HCT116 (cell line): ENCODE results near the gene IGF2. TPM values are rescaled to one million over a fixed set of nuclear protein-coding genes. Genes with fewer than 3 reads are reported as not detected.

Experiments used
- ATAC-seq: fragments of 200-7000 bp; cut with Tn5 transposase; 2 replicates; pipeline ENCODE4 v1.9.1; 2020; ENCODE audit warnings: mild to moderate bottlenecking, moderate library complexity
- BruUV-seq: library from RNA; stranded (reverse); fragments of 400-500 nt; replicated peaks from 2 replicates; lab custom pipeline; 2021; lab: Mats Ljungman, UMichigan
- CTCF ChIA-PET: fragments of 300-600 bp; sonication (Branson Sonifier 250); formaldehyde crosslinking; loops from one replicate; lab custom pipeline; 2021; ENCODE audit warnings: antibody characterized with exemption; lab: Charles Lee
- POLR2A ChIA-PET: fragments of 300-600, 350-600 bp; sonication (Branson Sonifier 250); formaldehyde crosslinking; loops from one replicate; lab custom pipeline; 2021; ENCODE audit warnings: antibody characterized with exemption; lab: Charles Lee
- RAD21 ChIA-PET, 2 experiments: fragments of 300-600 bp; sonication (Branson Sonifier 250); formaldehyde crosslinking; loops; one replicate each; lab custom pipeline; 2023; ENCODE audit warnings: low total read pairs in 2 of 2; ENCODE audit not compliant: uncharacterized antibody in 2 of 2, unreplicated experiment in 2 of 2, low non-redundant PET in 1 of 2; lab: Charles Lee
- DNase-seq: peaks from one replicate; pipeline ENCODE4 v3.0.0-alpha.2; 2010; ENCODE audit warnings: low read depth, low spot score
- H2AFZ ChIP-seq: fragments of 200-600 bp; shearing (Covaris generic), sonication (generic); 2 replicates; pipeline ENCODE4 v1.6.1; 2017; ENCODE audit warnings: low read depth, mixed run types, mixed read lengths, antibody characterized with exemption, low read length; ENCODE audit not compliant: poor library complexity, severe bottlenecking
- H3K27ac ChIP-seq: 2 replicates; pipeline ENCODE4 v1.5.1; 2012; ENCODE audit warnings: low read depth, low read length
- H3K27me3 ChIP-seq: fragments of 200-600 bp; sonication (generic); 2 replicates; pipeline ENCODE4 v1.6.1; 2016; ENCODE audit warnings: mixed run types, low read length, mixed read lengths; ENCODE audit not compliant: insufficient read depth
- H3K36me3 ChIP-seq, 2 experiments: fragments of 200-500 bp in 1 of 2; fragments of 200-600 bp in 1 of 2; sonication (Bioruptor generic) in 1 of 2; sonication (generic) in 1 of 2; 2 replicates each; pipeline versions ENCODE4 v1.5.1 to v1.6.1; 2014 to 2016; ENCODE audit warnings: low read length in 2 of 2, inconsistent platforms in 1 of 2, mixed read lengths in 1 of 2, mixed run types in 1 of 2; ENCODE audit not compliant: insufficient read depth in 2 of 2, control insufficient read depth in 1 of 2
- H3K4me1 ChIP-seq, 2 experiments: fragments of 200-600 bp in 1 of 2; sonication (generic) in 1 of 2; 2 replicates each; pipeline versions ENCODE4 v1.5.1 to v1.6.1; 2012 to 2017; ENCODE audit warnings: low read length in 2 of 2, inconsistent platforms in 1 of 2, mild to moderate bottlenecking in 1 of 2, mixed read lengths in 1 of 2, mixed run types in 1 of 2, moderate library complexity in 1 of 2; ENCODE audit not compliant: insufficient read depth in 2 of 2, control insufficient read depth in 1 of 2
- H3K4me2 ChIP-seq: fragments of 200-600 bp; sonication (generic); 2 replicates; pipeline ENCODE4 v1.6.1; 2017; ENCODE audit warnings: mixed run types, low read length, mixed read lengths
- H3K4me3 ChIP-seq, 2 experiments: fragments of 200-600 bp in 1 of 2; sonication (generic) in 1 of 2; replicated peaks in 1 of 2; 2 replicates each; pipeline ENCODE4 v1.5.1; 2011 to 2016; ENCODE audit warnings: low read length in 2 of 2, control low read depth in 1 of 2, low read depth in 1 of 2, mild to moderate bottlenecking in 1 of 2, mixed read lengths in 1 of 2, mixed run types in 1 of 2
- H3K79me2 ChIP-seq: fragments of 200-600 bp; sonication (generic); 2 replicates; pipeline ENCODE4 v1.6.1; 2017; ENCODE audit warnings: mild to moderate bottlenecking, mixed run types, low read length, moderate library complexity, mixed read lengths; ENCODE audit not compliant: insufficient read depth
- H3K9ac ChIP-seq: fragments of 200-600 bp; sonication (generic); 2 replicates; pipeline ENCODE4 v1.6.1; 2016; ENCODE audit warnings: low read length, mixed read lengths
- H3K9me2 ChIP-seq: fragments of 200-600 bp; sonication (generic), shearing (Covaris generic); 2 replicates; pipeline ENCODE4 v1.6.1; 2017; ENCODE audit warnings: mixed run types, mild to moderate bottlenecking, moderate library complexity; ENCODE audit not compliant: insufficient read depth
- H3K9me3 ChIP-seq, 2 experiments: fragments of 200-500 bp in 1 of 2; fragments of 200-600 bp in 1 of 2; sonication (Bioruptor generic) in 1 of 2; sonication (generic) in 1 of 2; 2 replicates each; pipeline ENCODE4 v1.6.1; 2014 to 2017; ENCODE audit warnings: low read length in 2 of 2, mixed read lengths in 2 of 2, inconsistent platforms in 1 of 2, low read depth in 1 of 2, mild to moderate bottlenecking in 1 of 2, mixed run types in 1 of 2, moderate library complexity in 1 of 2; ENCODE audit not compliant: control insufficient read depth in 1 of 2, insufficient read depth in 1 of 2
- H4K20me1 ChIP-seq: fragments of 200-600 bp; sonication (generic), shearing (Covaris generic); 2 replicates; pipeline ENCODE4 v1.6.1; 2017; ENCODE audit warnings: mixed run types, mild to moderate bottlenecking, moderate library complexity; ENCODE audit not compliant: insufficient read depth
- CBX3 ChIP-seq: IDR thresholded peaks from 2 replicates; pipeline ENCODE4 v1.6.1; 2012; ENCODE audit warnings: low read depth
- CTCF ChIP-seq, 3 experiments: fragments of 200-600 bp in 1 of 3; sonication (generic) in 1 of 3; IDR thresholded peaks in 2 of 3; conservative IDR thresholded peaks in 1 of 3; 2 replicates each; pipeline ENCODE4 v1.5.1; 2012 to 2017; ENCODE audit warnings: low read depth in 2 of 3, low read length in 2 of 3, antibody characterized with exemption in 1 of 3, borderline replicate concordance in 1 of 3, control low read depth in 1 of 3, mild to moderate bottlenecking in 1 of 3, mixed read lengths in 1 of 3, mixed run types in 1 of 3, moderate library complexity in 1 of 3; ENCODE audit not compliant: insufficient read depth in 1 of 3
- EGR1 ChIP-seq: IDR thresholded peaks from 2 replicates; pipeline ENCODE4 v1.6.1; 2012; ENCODE audit warnings: low read depth
- EZH2phosphoT487 ChIP-seq: fragments of 200-600 bp; IDR thresholded peaks from 2 replicates; pipeline ENCODE4 v1.6.1; 2018; ENCODE audit warnings: antibody characterized with exemption, borderline replicate concordance
- FOSL1 ChIP-seq: IDR thresholded peaks from 2 replicates; pipeline ENCODE4 v1.6.1; 2012; ENCODE audit warnings: low read depth
- POLR2A ChIP-seq: IDR thresholded peaks from 2 replicates; pipeline ENCODE4 v1.7.0; 2011; ENCODE audit warnings: borderline replicate concordance; ENCODE audit not compliant: insufficient read depth, insufficient read length; ENCODE audit errors: extremely low read depth
- REST ChIP-seq: IDR thresholded peaks from 2 replicates; pipeline ENCODE4 v1.6.1; 2012; ENCODE audit warnings: low read depth
- SP1 ChIP-seq: IDR thresholded peaks from 2 replicates; pipeline ENCODE4 v1.6.1; 2012; ENCODE audit warnings: low read depth
- TCF7L2 ChIP-seq: IDR thresholded peaks from 2 replicates; pipeline ENCODE4 v1.7.0; 2011; ENCODE audit warnings: borderline replicate concordance, inconsistent platforms; ENCODE audit not compliant: insufficient read depth, insufficient read length; ENCODE audit errors: extremely low read depth
- intact Hi-C: fragments of 100-400 bp; cut with micrococcal nuclease; formaldehyde crosslinking; loops from 2 replicates; pipeline ENCODE4 v1.10.0; 2022
- total RNA-seq: library from RNA; stranded (reverse); gene quantifications from one replicate; pipeline ENCODE4 v1.2.1, GENCODE V29; 2021; ENCODE audit not compliant: unreplicated experiment
- TF ChIP-seq, protein P1 (sequence below): IDR thresholded peaks from 2 replicates; pipeline ENCODE4 v1.6.1; 2012
- TF ChIP-seq, protein P2 (sequence below): IDR thresholded peaks from 2 replicates; pipeline ENCODE4 v1.6.1; 2011; ENCODE audit warnings: mild to moderate bottlenecking, low read length, moderate library complexity; ENCODE audit not compliant: insufficient replicate concordance; ENCODE audit errors: extremely low read depth

Gene IGF2
- total RNA-seq, 1 experiment from 2014 or later = 17.9 TPM

DNA sequence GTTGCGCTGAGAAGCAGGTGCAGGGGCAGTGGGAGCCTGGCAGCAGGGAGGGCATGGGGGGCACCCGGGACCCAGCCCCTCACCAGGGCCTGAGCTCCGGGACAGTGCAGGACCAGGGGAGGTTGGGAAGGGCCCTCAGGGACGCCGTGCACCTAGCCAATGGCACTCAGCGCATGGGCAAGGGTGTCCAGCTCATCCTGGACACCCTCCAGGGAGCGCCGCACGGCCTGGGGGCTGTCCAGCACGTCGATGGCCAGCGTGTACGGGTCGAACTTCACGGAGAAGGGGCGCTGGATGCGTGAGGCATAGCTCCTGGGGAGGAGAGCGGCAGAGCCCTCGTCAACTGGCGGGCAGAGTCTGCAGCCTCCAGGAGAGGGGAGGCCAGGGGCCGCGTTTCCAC lies 24.9 kb upstream of the IGF2 start:
- ATAC-seq = no peak

DNA sequence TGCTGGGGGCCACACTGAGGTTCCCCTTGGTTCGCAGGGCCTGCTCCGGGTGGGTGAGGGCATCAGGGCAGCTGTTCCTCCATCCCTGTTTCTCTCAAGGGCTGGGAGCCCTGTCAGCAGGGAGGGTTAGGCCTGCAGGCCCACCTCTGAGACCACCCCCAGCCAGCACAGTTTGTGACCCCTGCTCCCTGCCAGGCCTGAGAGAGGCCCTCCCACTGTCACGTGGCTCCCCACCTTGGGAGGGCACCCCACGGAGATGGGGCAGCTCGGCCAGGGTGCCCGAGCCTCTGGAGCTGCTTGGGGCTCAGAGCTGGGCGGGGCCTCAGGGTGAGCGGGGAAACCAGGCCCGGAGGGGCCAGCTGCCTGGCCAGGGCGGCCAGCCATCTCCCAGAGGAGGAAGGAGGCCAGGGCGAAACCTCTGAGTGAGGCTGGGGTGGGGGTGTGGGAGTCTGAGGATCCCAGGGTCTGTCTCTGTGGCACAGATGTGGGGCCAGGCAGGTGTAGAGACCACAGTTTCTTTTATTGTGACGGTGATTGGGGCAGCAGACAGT lies 24.3 kb upstream of the IGF2 start:
- Histone ChIP-seq H3K4me1 (peaks cover 0 to 5% of the 10 kb centered on the region in 2 experiments; a peak in 1 of 4 replicates), H3K4me3 (no peak overlapping the region), H3K27me3 (no peaks in the 10 kb centered on the region), H3K9ac (no peak overlapping the region), H3K36me3 (no peaks in the 10 kb centered on the region), H3K79me2 (no peaks in the 10 kb centered on the region), H3K27ac (no peak overlapping the region), H3K9me2 (no peaks in the 10 kb centered on the region), H3K9me3 (no peaks in the 10 kb centered on the region), H3K4me2 (no peak overlapping the region), H2AFZ (no peak overlapping the region), H4K20me1 (no peaks in the 10 kb centered on the region)
- ChIA-PET POLR2A (no interaction called here), CTCF (interaction anchor here (1.4 to 4.8 kb wide), 2 partner anchors 12 to 257 kb away, joined by 4 to 23 read pairs; no protein-coding TSS in a partner anchor), RAD21 (no interaction called here)
- DNase-seq = no peak
- ATAC-seq = no peak
- intact Hi-C loops = no loop called here
- BruUV-seq = no TSS peak
- TF ChIP-seq, protein P1, sequence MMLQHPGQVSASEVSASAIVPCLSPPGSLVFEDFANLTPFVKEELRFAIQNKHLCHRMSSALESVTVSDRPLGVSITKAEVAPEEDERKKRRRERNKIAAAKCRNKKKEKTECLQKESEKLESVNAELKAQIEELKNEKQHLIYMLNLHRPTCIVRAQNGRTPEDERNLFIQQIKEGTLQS = no peak
- TF ChIP-seq, protein P2, sequence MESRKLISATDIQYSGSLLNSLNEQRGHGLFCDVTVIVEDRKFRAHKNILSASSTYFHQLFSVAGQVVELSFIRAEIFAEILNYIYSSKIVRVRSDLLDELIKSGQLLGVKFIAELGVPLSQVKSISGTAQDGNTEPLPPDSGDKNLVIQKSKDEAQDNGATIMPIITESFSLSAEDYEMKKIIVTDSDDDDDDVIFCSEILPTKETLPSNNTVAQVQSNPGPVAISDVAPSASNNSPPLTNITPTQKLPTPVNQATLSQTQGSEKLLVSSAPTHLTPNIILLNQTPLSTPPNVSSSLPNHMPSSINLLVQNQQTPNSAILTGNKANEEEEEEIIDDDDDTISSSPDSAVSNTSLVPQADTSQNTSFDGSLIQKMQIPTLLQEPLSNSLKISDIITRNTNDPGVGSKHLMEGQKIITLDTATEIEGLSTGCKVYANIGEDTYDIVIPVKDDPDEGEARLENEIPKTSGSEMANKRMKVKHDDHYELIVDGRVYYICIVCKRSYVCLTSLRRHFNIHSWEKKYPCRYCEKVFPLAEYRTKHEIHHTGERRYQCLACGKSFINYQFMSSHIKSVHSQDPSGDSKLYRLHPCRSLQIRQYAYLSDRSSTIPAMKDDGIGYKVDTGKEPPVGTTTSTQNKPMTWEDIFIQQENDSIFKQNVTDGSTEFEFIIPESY = no peak
- no peak for TF ChIP-seq CBX3
- TF ChIP-seq TCF7L2 = no peak
- no peak for TF ChIP-seq FOSL1
- no peak for TF ChIP-seq CTCF (IDR thresholded peaks at IDR 0.05 in 2 of 3, conservative IDR thresholded peaks at IDR 0.05 in 1 of 3; ENCODE audit: borderline replicate concordance in 1 of 3, insufficient read depth in 1 of 3, low read depth in 2 of 3, low read length in 2 of 3)
- no peak for TF ChIP-seq EGR1
- TF ChIP-seq EZH2phosphoT487 = no peak
- TF ChIP-seq POLR2A = no peak
- TF ChIP-seq REST = no peak

More for the DNA sequence above, 24.9 kb upstream of the IGF2 start:
- peaks cover 2 to 11% of the 10 kb centered on the region in 2 experiments; a peak in 3 of 4 replicates for H3K4me1 ChIP-seq
- no peaks in the 10 kb centered on the region for H3K27me3 ChIP-seq
- no peak overlapping the region for H3K4me2 ChIP-seq
- no peak overlapping the region for H3K27ac ChIP-seq
- TF ChIP-seq SP1 = no peak
- DNase-seq = no peak
- POLR2A ChIA-PET = no interaction called here
- intact Hi-C loops = no loop called here
- CTCF ChIA-PET = interaction anchor here (2.0 to 4.8 kb wide), 2 partner anchors 13 to 256 kb away, joined by 10 to 23 read pairs; no protein-coding TSS in a partner anchor
- H3K4me3 ChIP-seq = no peak overlapping the region
- H3K9ac ChIP-seq = no peak overlapping the region
- H3K9me3 ChIP-seq = no peaks in the 10 kb centered on the region
- H2AFZ ChIP-seq = no peak overlapping the region
- RAD21 ChIA-PET = no interaction called here
- H4K20me1 ChIP-seq = no peaks in the 10 kb centered on the region
- no peaks in the 10 kb centered on the region for H3K9me2 ChIP-seq
- no TSS peak for BruUV-seq
- no peaks in the 10 kb centered on the region for H3K36me3 ChIP-seq
- no peaks in the 10 kb centered on the region for H3K79me2 ChIP-seq
